ENCODE measurements around the gene SIRPA. TPM values are rescaled to one million over a fixed set of nuclear protein-coding genes. Genes with fewer than 3 reads are reported as not detected.

SIRPA gene
- total RNA-seq, 1 experiment from 2014 or later = 6.0 TPM

GRCh38 chr20:1900321-1900801 lies 5.2 kb downstream of the SIRPA start:
- Histone ChIP-seq H3K18ac (ENCODE audit: insufficient read length, low read depth, low read length) (no peak overlapping the region), H3K9me3 (ENCODE audit: control insufficient read depth, low read depth, low read length) (no peaks in the 10 kb centered on the region), H3K56ac (ENCODE audit: insufficient read length, low read depth, low read length) (no peak overlapping the region), H3K9ac (ENCODE audit: extremely low read depth, insufficient read length, low read length) (no peak overlapping the region), H3K14ac (ENCODE audit: insufficient read depth, low read length) (no peak overlapping the region), H3K79me1 (ENCODE audit: insufficient read depth, low read depth, low read length, poor library complexity, severe bottlenecking) (no peaks in the 10 kb centered on the region), H4K20me1 (ENCODE audit: control insufficient read depth, insufficient read depth, insufficient read length) (no peaks in the 10 kb centered on the region), H2AFZ (ENCODE audit: low read length) (no peak overlapping the region), H4K8ac (replicated peaks; ENCODE audit: insufficient read length, low read depth, low read length) (no peak overlapping the region), H3K23me2 (ENCODE audit: insufficient read length, low read depth, low read length, poor library complexity, severe bottlenecking) (peaks cover 8% of the 10 kb centered on the region), H4K91ac (ENCODE audit: insufficient read length, low read depth, low read length) (no peak overlapping the region), H3K4me1 (ENCODE audit: insufficient read depth, low read length) (no peaks in the 10 kb centered on the region; the same call in 1 of the 2 replicates), H2BK20ac (ENCODE audit: low read depth, low read length, poor library complexity, severe bottlenecking) (no peak overlapping the region), H2BK15ac (ENCODE audit: low read depth, low read length) (no peak overlapping the region), H3K79me2 (ENCODE audit: insufficient read depth, low read length) (no peaks in the 10 kb centered on the region), H2BK5ac (ENCODE audit: insufficient read length, low read length) (no peak overlapping the region), H3K23ac (ENCODE audit: insufficient read length, low read depth, low read length) (no peak overlapping the region), H4K5ac (ENCODE audit: insufficient read length, low read depth, low read length) (no peak overlapping the region), H3K27me3 (ENCODE audit: insufficient read depth, low read length) (peaks cover 10% of the 10 kb centered on the region), H2AK5ac (ENCODE audit: insufficient read length, low read length) (no peak overlapping the region), H3K4ac (ENCODE audit: low read depth, low read length) (no peak overlapping the region), H2BK12ac (ENCODE audit: insufficient read length, low read depth, low read length) (no peak overlapping the region), H2BK120ac (ENCODE audit: low read depth, low read length, poor library complexity, severe bottlenecking) (no peak overlapping the region), H3T11ph (ENCODE audit: low read length) (no peak overlapping the region), H3K4me2 (ENCODE audit: insufficient read depth, insufficient read length, low read length) (no peak overlapping the region), H3K27ac (ENCODE audit: insufficient read length, low read depth, low read length) (no peak overlapping the region)
- Mint-ChIP-seq H3K4me1 (peaks cover 37 to 43% of the 10 kb centered on the region in 2 experiments), H3K27ac (peak overlapping the region in 1 of 3 experiments; percentile 35; a peak in 1 of 7 replicates), H3K4me3 (no peak overlapping the region), H3K27me3 (ENCODE audit: low read depth) (peaks cover 44% of the 10 kb centered on the region), H3K36me3 (ENCODE audit: insufficient read depth in 1 of 3, low read depth in 3 of 3) (peaks cover 0 to 3% (median 0%) of the 10 kb centered on the region in 3 experiments; a peak in 1 of 7 replicates), H3K9me3 (no peaks in the 10 kb centered on the region)
- peak; percentile 90 for DNase-seq
- peak; percentile 79 for TF ChIP-seq CTCF (conservative IDR thresholded peaks at IDR 0.05)
- no CpG with 5 or more reads among the region's 10 CpGs for WGBS (ENCODE audit: extremely low coverage, insufficient read length, low lambda C conversion rate)

All from H9 (cell line).